ENCODE results near the gene SLC38A2. TPM values are rescaled to one million over a fixed set of nuclear protein-coding genes. Genes with fewer than 3 reads are reported as not detected.
A peak's percentile ranks its signal among the peaks of the same experiment; 100 is the strongest.

Gene SLC38A2
- total RNA-seq, 1 donor: 1,020 TPM

GRCh38 chr12:46396826-46397225, 24.3 kb upstream of the SLC38A2 start:
- H3K9me3 ChIP-seq (ENCODE audit: low read depth, low read length): no peaks in the 10 kb centered on the region
- no peaks in the 10 kb centered on the region for H3K36me3 ChIP-seq (ENCODE audit: insufficient read depth, low read length)
- no peak overlapping the region for H3K4me2 ChIP-seq (ENCODE audit: insufficient read depth, low read length)
- no peak overlapping the region for H3K4me3 ChIP-seq (ENCODE audit: insufficient read depth, low read length)
- H4K20me1 ChIP-seq (ENCODE audit: insufficient read depth, low read length): no peaks in the 10 kb centered on the region
- H3K4me1 ChIP-seq (ENCODE audit: insufficient read depth, low read length): peaks cover 28% of the 10 kb centered on the region
- H2AFZ ChIP-seq (ENCODE audit: low read length): no peak overlapping the region
- H3K27me3 ChIP-seq (ENCODE audit: insufficient read depth, low read length): no peaks in the 10 kb centered on the region
- no peak for TF ChIP-seq CTCF (IDR thresholded peaks at IDR 0.05; ENCODE audit: extremely low read depth, low read depth, low read length)
- no peak overlapping the region for H3K27ac ChIP-seq (ENCODE audit: low read depth, low read length)
- H3K79me2 ChIP-seq (ENCODE audit: insufficient read depth, low read length): no peaks in the 10 kb centered on the region
- no peak for DNase-seq (ENCODE audit: insufficient read length, low spot score, missing footprints)

GRCh38 chr12:46395388-46395787, 22.8 kb upstream of the SLC38A2 start:
- Histone ChIP-seq H4K20me1 (ENCODE audit: insufficient read depth, low read length) (no peaks in the 10 kb centered on the region), H2AFZ (ENCODE audit: low read length) (no peak overlapping the region), H3K36me3 (ENCODE audit: insufficient read depth, low read length) (no peaks in the 10 kb centered on the region), H3K27me3 (ENCODE audit: insufficient read depth, low read length) (no peaks in the 10 kb centered on the region), H3K4me1 (ENCODE audit: insufficient read depth, low read length) (peaks cover 28% of the 10 kb centered on the region), H3K27ac (ENCODE audit: low read depth, low read length) (no peak overlapping the region), H3K79me2 (ENCODE audit: insufficient read depth, low read length) (no peaks in the 10 kb centered on the region), H3K4me3 (ENCODE audit: insufficient read depth, low read length) (no peak overlapping the region), H3K9me3 (ENCODE audit: low read depth, low read length) (no peaks in the 10 kb centered on the region), H3K4me2 (ENCODE audit: insufficient read depth, low read length) (no peak overlapping the region)
- DNase-seq (ENCODE audit: insufficient read length, low spot score, missing footprints): no peak
- no peak for TF ChIP-seq CTCF (IDR thresholded peaks at IDR 0.05; ENCODE audit: extremely low read depth, low read depth, low read length)

- Histone ChIP-seq H3K9me3 (ENCODE audit: low read depth, low read length) (no peaks in the 10 kb centered on the region), H4K20me1 (ENCODE audit: insufficient read depth, low read length) (no peaks in the 10 kb centered on the region), H3K27me3 (ENCODE audit: insufficient read depth, low read length) (no peaks in the 10 kb centered on the region), H2AFZ (ENCODE audit: low read length) (no peak overlapping the region), H3K4me2 (ENCODE audit: insufficient read depth, low read length) (peak overlapping the region; percentile 18), H3K4me3 (ENCODE audit: insufficient read depth, low read length) (no peak overlapping the region), H3K27ac (ENCODE audit: low read depth, low read length) (peak overlapping the region; percentile 98), H3K36me3 (ENCODE audit: insufficient read depth, low read length) (no peaks in the 10 kb centered on the region), H3K79me2 (ENCODE audit: insufficient read depth, low read length) (peaks cover 3% of the 10 kb centered on the region), H3K4me1 (ENCODE audit: insufficient read depth, low read length) (peaks cover 64% of the 10 kb centered on the region)
- no peak for TF ChIP-seq CTCF (IDR thresholded peaks at IDR 0.05; ENCODE audit: extremely low read depth, low read depth, low read length)
- no peak for DNase-seq (ENCODE audit: insufficient read length, low spot score, missing footprints)
Measured at GRCh38 chr12:46391630-46392029, 19.1 kb upstream of the SLC38A2 start.

- no peaks in the 10 kb centered on the region for H3K9me3 ChIP-seq (ENCODE audit: low read depth, low read length)
- no peak overlapping the region for H2AFZ ChIP-seq (ENCODE audit: low read length)
- H3K79me2 ChIP-seq (ENCODE audit: insufficient read depth, low read length): peaks cover 3% of the 10 kb centered on the region
- no peak overlapping the region for H3K4me3 ChIP-seq (ENCODE audit: insufficient read depth, low read length)
- H3K4me2 ChIP-seq (ENCODE audit: insufficient read depth, low read length): peak overlapping the region; percentile 18
- H3K27me3 ChIP-seq (ENCODE audit: insufficient read depth, low read length): no peaks in the 10 kb centered on the region
- no peaks in the 10 kb centered on the region for H3K36me3 ChIP-seq (ENCODE audit: insufficient read depth, low read length)
- no peak for TF ChIP-seq CTCF (IDR thresholded peaks at IDR 0.05; ENCODE audit: extremely low read depth, low read depth, low read length)
- H3K27ac ChIP-seq (ENCODE audit: low read depth, low read length): peak overlapping the region; percentile 98
- H3K4me1 ChIP-seq (ENCODE audit: insufficient read depth, low read length): peaks cover 69% of the 10 kb centered on the region
- no peaks in the 10 kb centered on the region for H4K20me1 ChIP-seq (ENCODE audit: insufficient read depth, low read length)
- DNase-seq (ENCODE audit: insufficient read length, low spot score, missing footprints): no peak
Measured at GRCh38 chr12:46390881-46391280, 18.3 kb upstream of the SLC38A2 start.
